ENCODE measurements around the gene TTC33.
A peak's percentile ranks its signal among the peaks of the same experiment; 100 is the strongest.

The TTC33 gene

GRCh38 chr5:40489421-40489820, 266.3 kb downstream of the TTC33 start:
- TF ChIP-seq CTCF (IDR thresholded peaks at IDR 0.05; ENCODE audit: low read length, missing control alignments) = no peak
- H3K4me3 ChIP-seq (replicated peaks; ENCODE audit: low read depth, low read length) = no peak overlapping the region
- no peak for DNase-seq (ENCODE audit: low read depth)

- peak; percentile 11 for DNase-seq (ENCODE audit: low read depth)
- no peak for TF ChIP-seq CTCF (IDR thresholded peaks at IDR 0.05; ENCODE audit: low read length, missing control alignments)
- no peak overlapping the region for H3K4me3 ChIP-seq (replicated peaks; ENCODE audit: low read depth, low read length)
These were observed 269.1 kb downstream of the TTC33 start for GRCh38 chr5:40486437-40487275.

- H3K4me3 ChIP-seq (replicated peaks; ENCODE audit: low read depth, low read length) = no peak overlapping the region
- DNase-seq (ENCODE audit: low read depth) = no peak
- TF ChIP-seq CTCF (IDR thresholded peaks at IDR 0.05; ENCODE audit: low read length, missing control alignments) = no peak
These were observed 270.5 kb downstream of the TTC33 start for GRCh38 chr5:40485021-40485998.

GRCh38 chr5:40484495-40484894, 271.3 kb downstream of the TTC33 start:
- H3K4me3 ChIP-seq (replicated peaks; ENCODE audit: low read depth, low read length) = no peak overlapping the region
- no peak for DNase-seq (ENCODE audit: low read depth)
- no peak for TF ChIP-seq CTCF (IDR thresholded peaks at IDR 0.05; ENCODE audit: low read length, missing control alignments)

- TF ChIP-seq CTCF (IDR thresholded peaks at IDR 0.05; ENCODE audit: low read length, missing control alignments) = no peak
- DNase-seq (ENCODE audit: low read depth) = peak; percentile 10
- no peak overlapping the region for H3K4me3 ChIP-seq (replicated peaks; ENCODE audit: low read depth, low read length)
These were observed 272.4 kb downstream of the TTC33 start for GRCh38 chr5:40483316-40483715.

GRCh38 chr5:40481241-40481640, 274.5 kb downstream of the TTC33 start:
- TF ChIP-seq CTCF (IDR thresholded peaks at IDR 0.05; ENCODE audit: low read length, missing control alignments) = no peak
- no peak for DNase-seq (ENCODE audit: low read depth)
- no peak overlapping the region for H3K4me3 ChIP-seq (replicated peaks; ENCODE audit: low read depth, low read length)

Data from fibroblast of pulmonary artery (primary cell).